Measurements from ENCODE around the gene SCO2. TPM values are rescaled to one million over a fixed set of nuclear protein-coding genes. Genes with fewer than 3 reads are reported as not detected.

Gene SCO2
- total and polyA plus RNA-seq, 9 of the 15 experiments (the other 6 are each of a cell fraction or from before 2014, with no cell fraction given) = 0.34 to 4.0 (median 1.1) TPM; not detected in 3

DNA sequence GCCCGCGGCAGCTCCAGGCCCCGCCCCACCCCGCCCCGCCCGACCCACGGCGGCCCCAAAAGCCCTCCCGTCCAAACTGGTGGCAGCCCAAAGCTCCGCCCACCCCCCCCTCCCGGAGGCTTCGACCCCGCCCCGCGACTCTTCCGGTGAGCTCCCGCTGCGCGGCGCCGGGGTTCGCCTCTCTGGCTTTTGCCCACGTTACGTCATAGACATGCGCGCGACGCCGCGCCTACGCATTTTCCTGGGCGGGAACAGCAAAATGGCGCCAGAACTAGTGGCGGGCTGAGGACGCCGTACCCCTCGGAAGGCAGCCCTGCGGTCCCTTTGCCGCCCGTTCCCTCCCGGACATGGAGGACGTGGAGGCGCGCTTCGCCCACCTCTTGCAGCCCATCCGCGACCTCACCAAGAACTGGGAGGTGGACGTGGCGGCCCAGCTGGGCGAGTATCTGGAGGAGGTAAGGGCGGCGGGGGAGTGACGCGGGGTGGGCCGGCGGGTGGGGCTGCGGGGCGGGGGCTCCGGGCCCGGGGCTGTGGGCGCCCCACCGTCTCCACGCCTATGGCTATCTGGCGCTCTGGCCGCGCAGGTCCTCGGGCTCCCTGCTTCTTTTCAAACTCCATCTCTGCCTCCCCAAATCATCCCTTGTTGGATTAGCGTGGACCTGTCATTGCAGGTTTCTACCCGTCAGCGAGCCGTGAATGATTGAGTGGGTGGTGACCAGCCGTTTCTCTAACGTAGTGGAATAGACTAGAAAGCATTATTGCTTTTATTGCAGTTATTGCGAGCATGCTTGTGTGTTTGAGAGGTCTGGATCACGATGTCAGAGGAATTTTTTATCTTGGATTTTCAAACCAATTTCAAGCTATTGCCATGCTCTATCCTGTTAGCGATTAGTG, 17.2 kb downstream of the SCO2 start, which contains the start of gene NCAPH2 (continued):
- TF ChIP-seq ELF1 (tag; IDR thresholded peaks at IDR 0.05) (no peak; the same call in 1 of the 2 replicates), STAG1 (CRISPR knock-in tag; IDR thresholded peaks at IDR 0.05; ENCODE audit: borderline replicate concordance) (no peak), SREBF1 (IDR thresholded peaks at IDR 0.05; ENCODE audit: borderline replicate concordance, low read depth, low read length) (no peak), RBM15 (IDR thresholded peaks at IDR 0.05; ENCODE audit: insufficient read depth, low read length) (no peak), ZNF668 (CRISPR knock-in tag; IDR thresholded peaks at IDR 0.05) (no peak), HINFP (tag; conservative IDR thresholded peaks at IDR 0.05; ENCODE audit: low read depth) (no peak), PHF21A (IDR thresholded peaks at IDR 0.05; ENCODE audit: borderline replicate concordance, low read depth) (no peak), CC2D1A (IDR thresholded peaks at IDR 0.05) (no peak), SMARCB1 (IDR thresholded peaks at IDR 0.05; ENCODE audit: insufficient read length, low read depth) (no peak), NR2C1 (IDR thresholded peaks at IDR 0.05) (no peak), NR2C1 (tag; IDR thresholded peaks at IDR 0.05) (peak; percentile 43; the same call in 1 of the 2 replicates), U2AF2 (optimal IDR thresholded peaks at IDR 0.05; ENCODE audit: low read depth, low read length) (no peak), TRIM25 (IDR thresholded peaks at IDR 0.05; ENCODE audit: borderline replicate concordance) (no peak), PHTF2 (CRISPR knock-in tag; IDR thresholded peaks at IDR 0.05) (no peak), ZNF408 (CRISPR knock-in tag; IDR thresholded peaks at IDR 0.05; ENCODE audit: low read depth) (no peak), SMC3 (conservative IDR thresholded peaks at IDR 0.05; ENCODE audit: insufficient read depth, low read depth, low read length) (no peak), ELK3 (CRISPR knock-in tag; IDR thresholded peaks at IDR 0.05) (no peak), HDAC1 (IDR thresholded peaks at IDR 0.05) (peak in 1 of 2 experiments; percentile 86; a peak in 2 of 4 replicates), PML (IDR thresholded peaks at IDR 0.05; ENCODE audit: low read length) (peak; percentile 70), CREBBP (IDR thresholded peaks at IDR 0.05; ENCODE audit: low read depth, low read length) (no peak)
- TF ChIP-seq, protein P1, sequence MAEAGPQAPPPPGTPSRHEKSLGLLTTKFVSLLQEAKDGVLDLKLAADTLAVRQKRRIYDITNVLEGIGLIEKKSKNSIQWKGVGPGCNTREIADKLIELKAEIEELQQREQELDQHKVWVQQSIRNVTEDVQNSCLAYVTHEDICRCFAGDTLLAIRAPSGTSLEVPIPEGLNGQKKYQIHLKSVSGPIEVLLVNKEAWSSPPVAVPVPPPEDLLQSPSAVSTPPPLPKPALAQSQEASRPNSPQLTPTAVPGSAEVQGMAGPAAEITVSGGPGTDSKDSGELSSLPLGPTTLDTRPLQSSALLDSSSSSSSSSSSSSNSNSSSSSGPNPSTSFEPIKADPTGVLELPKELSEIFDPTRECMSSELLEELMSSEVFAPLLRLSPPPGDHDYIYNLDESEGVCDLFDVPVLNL (CRISPR knock-in tag; IDR thresholded peaks at IDR 0.05; ENCODE audit: low read depth) = peak; percentile 83; the same call in 1 of the 2 replicates
- TF ChIP-seq, protein P2, sequence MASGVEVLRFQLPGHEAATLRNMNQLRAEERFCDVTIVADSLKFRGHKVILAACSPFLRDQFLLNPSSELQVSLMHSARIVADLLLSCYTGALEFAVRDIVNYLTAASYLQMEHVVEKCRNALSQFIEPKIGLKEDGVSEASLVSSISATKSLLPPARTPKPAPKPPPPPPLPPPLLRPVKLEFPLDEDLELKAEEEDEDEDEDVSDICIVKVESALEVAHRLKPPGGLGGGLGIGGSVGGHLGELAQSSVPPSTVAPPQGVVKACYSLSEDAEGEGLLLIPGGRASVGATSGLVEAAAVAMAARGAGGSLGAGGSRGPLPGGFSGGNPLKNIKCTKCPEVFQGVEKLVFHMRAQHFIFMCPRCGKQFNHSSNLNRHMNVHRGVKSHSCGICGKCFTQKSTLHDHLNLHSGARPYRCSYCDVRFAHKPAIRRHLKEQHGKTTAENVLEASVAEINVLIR (CRISPR knock-in tag; IDR thresholded peaks at IDR 0.05) = peak; percentile 95
